ENCODE data around the gene PSMA7. TPM values are rescaled to one million over a fixed set of nuclear protein-coding genes. Genes with fewer than 3 reads are reported as not detected.

PSMA7 gene
- total RNA-seq, 1 experiment from 2014 or later = 362 TPM

GRCh38 chr20:62114894-62115293, 28.3 kb downstream of the PSMA7 start:
- CTCF ChIA-PET = interaction anchor here (0.6 to 1.2 kb wide), 4 partner anchors 18 to 307 kb away, joined by 3 to 4 read pairs (median 3); no protein-coding TSS in a partner anchor
- Mint-ChIP-seq H3K27me3 (ENCODE audit: insufficient read depth, unreplicated experiment) (no peaks in the 10 kb centered on the region), H3K4me1 (ENCODE audit: insufficient read depth, unreplicated experiment) (no peaks in the 10 kb centered on the region), H3K9me3 (ENCODE audit: unreplicated experiment) (peaks cover 13% of the 10 kb centered on the region), H3K36me3 (ENCODE audit: insufficient read depth, unreplicated experiment) (peaks cover 6% of the 10 kb centered on the region), H3K4me3 (ENCODE audit: unreplicated experiment) (no peak overlapping the region), H3K27ac (ENCODE audit: low read depth, unreplicated experiment) (no peak overlapping the region)
- TF ChIP-seq CTCF (IDR thresholded peaks at IDR 0.05; ENCODE audit: unreplicated experiment) = no peak
- intact Hi-C loops (cut with micrococcal nuclease) = no loop called here
- POLR2A ChIA-PET = interaction anchor here (0.6 kb wide), 1 partner anchor 643 kb away, joined by 3 read pairs; no protein-coding TSS in a partner anchor
- BruUV-seq (replicated peaks) = no TSS peak
- DNase-seq (ENCODE audit: unreplicated experiment) = no peak

GRCh38 chr20:62112368-62112767, 30.8 kb downstream of the PSMA7 start:
- peaks cover 32% of the 10 kb centered on the region for H3K9me3 Mint-ChIP-seq (ENCODE audit: unreplicated experiment)

GRCh38 chr20:62111148-62111547, 32.0 kb downstream of the PSMA7 start:
- Mint-ChIP-seq H3K4me3 (ENCODE audit: unreplicated experiment) (no peak overlapping the region), H3K4me1 (ENCODE audit: insufficient read depth, unreplicated experiment) (no peaks in the 10 kb centered on the region), H3K9me3 (ENCODE audit: unreplicated experiment) (peaks cover 40% of the 10 kb centered on the region), H3K27ac (ENCODE audit: low read depth, unreplicated experiment) (no peak overlapping the region), H3K36me3 (ENCODE audit: insufficient read depth, unreplicated experiment) (peaks cover 6% of the 10 kb centered on the region), H3K27me3 (ENCODE audit: insufficient read depth, unreplicated experiment) (no peaks in the 10 kb centered on the region)
- no TSS peak for BruUV-seq (replicated peaks)
- TF ChIP-seq CTCF (IDR thresholded peaks at IDR 0.05; ENCODE audit: unreplicated experiment) = no peak
- intact Hi-C loops (cut with micrococcal nuclease) = no loop called here
- ChIA-PET POLR2A (interaction anchor here (0.6 kb wide), 1 partner anchor 114 kb away, joined by 4 read pairs; no protein-coding TSS in a partner anchor), CTCF (interaction anchor here (1.7 kb wide), 1 partner anchor 10 kb away, joined by 6 read pairs; no protein-coding TSS in a partner anchor)
- no peak for DNase-seq (ENCODE audit: unreplicated experiment)

More at GRCh38 chr20:62112368-62112767, 30.8 kb downstream of the PSMA7 start:
- Mint-ChIP-seq H3K4me1 (ENCODE audit: insufficient read depth, unreplicated experiment) (no peaks in the 10 kb centered on the region), H3K36me3 (ENCODE audit: insufficient read depth, unreplicated experiment) (peaks cover 6% of the 10 kb centered on the region), H3K4me3 (ENCODE audit: unreplicated experiment) (no peak overlapping the region), H3K27me3 (ENCODE audit: insufficient read depth, unreplicated experiment) (no peaks in the 10 kb centered on the region), H3K27ac (ENCODE audit: low read depth, unreplicated experiment) (no peak overlapping the region)
- no peak for DNase-seq (ENCODE audit: unreplicated experiment)
- ChIA-PET POLR2A (no interaction called here), CTCF (interaction anchor here (0.8 to 1.7 kb wide), 2 partner anchors 9 to 101 kb away, joined by 3 to 6 read pairs; no protein-coding TSS in a partner anchor)
- no peak for TF ChIP-seq CTCF (IDR thresholded peaks at IDR 0.05; ENCODE audit: unreplicated experiment)
- intact Hi-C loops (cut with micrococcal nuclease) = no loop called here
- no TSS peak for BruUV-seq (replicated peaks)

- H3K36me3 Mint-ChIP-seq (ENCODE audit: insufficient read depth, unreplicated experiment) = no peaks in the 10 kb centered on the region
- peaks cover 52% of the 10 kb centered on the region for H3K9me3 Mint-ChIP-seq (ENCODE audit: unreplicated experiment)
- BruUV-seq (replicated peaks) = no TSS peak
- ChIA-PET CTCF (interaction anchor here (0.9 kb wide), 1 partner anchor 95 kb away, joined by 3 read pairs; no protein-coding TSS in a partner anchor), POLR2A (no interaction called here)
- no peak for TF ChIP-seq CTCF (IDR thresholded peaks at IDR 0.05; ENCODE audit: unreplicated experiment)
- H3K4me3 Mint-ChIP-seq (ENCODE audit: unreplicated experiment) = no peak overlapping the region
- H3K27me3 Mint-ChIP-seq (ENCODE audit: insufficient read depth, unreplicated experiment) = no peaks in the 10 kb centered on the region
- intact Hi-C loops (cut with micrococcal nuclease) = no loop called here
- no peaks in the 10 kb centered on the region for H3K4me1 Mint-ChIP-seq (ENCODE audit: insufficient read depth, unreplicated experiment)
- DNase-seq (ENCODE audit: unreplicated experiment) = no peak
- no peak overlapping the region for H3K27ac Mint-ChIP-seq (ENCODE audit: low read depth, unreplicated experiment)
These were observed 37.6 kb downstream of the PSMA7 start for GRCh38 chr20:62105592-62105991.
